SIG-M5 treated with dmso at 0.1 percent for 504 hours (cell line): ENCODE data around the gene BMP3.

Experiments
- DNase-seq: peaks from one replicate; lab custom pipeline; 2025; ENCODE audit not compliant: unreplicated experiment; lab: John Stamatoyannopoulos, UW

The BMP3 gene

GRCh38 chr4:81102107-81102506 is 71.6 kb downstream of the BMP3 start:
- no peak for DNase-seq

- DNase-seq, result no peak
Measured at GRCh38 chr4:81106150-81106549, 75.6 kb downstream of the BMP3 start.
